ENCODE results near the gene AHDC1. TPM values are rescaled to one million over a fixed set of nuclear protein-coding genes. Genes with fewer than 3 reads are reported as not detected.

Gene AHDC1
- total RNA-seq, 2 donors from 2014 or later = 27.1 to 83.7 TPM

- TF ChIP-seq POLR2AphosphoS5 (IDR thresholded peaks at IDR 0.05) (no peak), POLR2A (IDR thresholded peaks at IDR 0.05) (no peak)
- TF ChIP-seq, protein P1, sequence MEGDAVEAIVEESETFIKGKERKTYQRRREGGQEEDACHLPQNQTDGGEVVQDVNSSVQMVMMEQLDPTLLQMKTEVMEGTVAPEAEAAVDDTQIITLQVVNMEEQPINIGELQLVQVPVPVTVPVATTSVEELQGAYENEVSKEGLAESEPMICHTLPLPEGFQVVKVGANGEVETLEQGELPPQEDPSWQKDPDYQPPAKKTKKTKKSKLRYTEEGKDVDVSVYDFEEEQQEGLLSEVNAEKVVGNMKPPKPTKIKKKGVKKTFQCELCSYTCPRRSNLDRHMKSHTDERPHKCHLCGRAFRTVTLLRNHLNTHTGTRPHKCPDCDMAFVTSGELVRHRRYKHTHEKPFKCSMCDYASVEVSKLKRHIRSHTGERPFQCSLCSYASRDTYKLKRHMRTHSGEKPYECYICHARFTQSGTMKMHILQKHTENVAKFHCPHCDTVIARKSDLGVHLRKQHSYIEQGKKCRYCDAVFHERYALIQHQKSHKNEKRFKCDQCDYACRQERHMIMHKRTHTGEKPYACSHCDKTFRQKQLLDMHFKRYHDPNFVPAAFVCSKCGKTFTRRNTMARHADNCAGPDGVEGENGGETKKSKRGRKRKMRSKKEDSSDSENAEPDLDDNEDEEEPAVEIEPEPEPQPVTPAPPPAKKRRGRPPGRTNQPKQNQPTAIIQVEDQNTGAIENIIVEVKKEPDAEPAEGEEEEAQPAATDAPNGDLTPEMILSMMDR (IDR thresholded peaks at IDR 0.05) = no peak
- no peaks in the 10 kb centered on the region for H3K9me3 ChIP-seq
- 64% methylated on average over 3 of the region's 3 CpGs for WGBS
- no peak overlapping the region for H3K27ac ChIP-seq
- H3K4me1 ChIP-seq (replicated peaks) = peaks cover 5% of the 10 kb centered on the region
- intact Hi-C loops (cut with DNase I) = no loop called here
- H3K27me3 ChIP-seq (replicated peaks; ENCODE audit: insufficient read depth) = no peaks in the 10 kb centered on the region
- DNase-seq (ENCODE audit: low spot score) = no peak
- no peak overlapping the region for H3K4me3 ChIP-seq
- H3K36me3 ChIP-seq = no peaks in the 10 kb centered on the region
These were observed 2.8 kb upstream of the AHDC1 start for GRCh38 chr1:27606708-27607238.

GRCh38 chr1:27605796-27606707 is 2.1 kb upstream of the AHDC1 start:
- Histone ChIP-seq H3K9me3 (no peaks in the 10 kb centered on the region), H3K36me3 (no peaks in the 10 kb centered on the region), H3K4me3 (no peak overlapping the region), H3K4me1 (replicated peaks) (peaks cover 9% of the 10 kb centered on the region), H3K27me3 (replicated peaks; ENCODE audit: insufficient read depth) (no peaks in the 10 kb centered on the region), H3K27ac (no peak overlapping the region)
- no peak for TF ChIP-seq POLR2A (IDR thresholded peaks at IDR 0.05)
- TF ChIP-seq, protein P1 (IDR thresholded peaks at IDR 0.05) = peak; percentile 69 to 92 (median 84)
- TF ChIP-seq POLR2AphosphoS5 (IDR thresholded peaks at IDR 0.05) = peak; percentile 59
- peak; percentile 48 for DNase-seq (ENCODE audit: low spot score)
- intact Hi-C loops (cut with DNase I) = loop anchor here (2.0 kb wide), 1 partner anchor 205 kb away; no protein-coding TSS in a partner anchor
- WGBS = 10% methylated on average over 11 of the region's 11 CpGs

DNA sequence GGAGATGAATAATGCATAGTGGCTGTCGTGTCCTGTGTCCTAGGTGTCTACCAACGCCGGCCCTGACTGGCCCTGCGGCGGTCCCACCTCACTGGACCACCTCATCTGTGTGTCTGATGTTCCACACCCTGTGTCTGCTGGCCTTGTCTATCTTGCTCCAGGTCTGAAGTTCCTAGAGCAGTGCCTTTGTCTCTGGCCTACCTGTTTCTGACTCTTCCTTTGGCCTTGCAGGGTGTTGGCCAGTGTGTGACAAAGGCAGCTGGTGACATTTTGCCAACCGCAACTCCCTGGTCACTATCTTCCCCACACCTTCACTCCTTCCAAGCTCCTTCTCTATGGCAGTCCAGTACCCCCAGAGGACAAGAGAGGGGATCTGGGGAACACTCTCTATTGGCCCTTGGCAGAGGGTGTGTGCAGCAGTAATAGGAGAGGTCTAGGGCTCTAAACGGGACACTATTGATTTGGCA is 1.4 kb upstream of the AHDC1 start:
- H3K27me3 ChIP-seq (replicated peaks; ENCODE audit: insufficient read depth) = no peaks in the 10 kb centered on the region
- 77% methylated on average over 7 of the region's 7 CpGs for WGBS
- no peaks in the 10 kb centered on the region for H3K9me3 ChIP-seq
- no peak overlapping the region for H3K4me3 ChIP-seq
- DNase-seq (ENCODE audit: low spot score) = no peak
- no peaks in the 10 kb centered on the region for H3K36me3 ChIP-seq
- no peak overlapping the region for H3K27ac ChIP-seq
- intact Hi-C loops (cut with DNase I) = loop anchor here (2.0 kb wide), 1 partner anchor 205 kb away; no protein-coding TSS in a partner anchor
- TF ChIP-seq, protein P1 (IDR thresholded peaks at IDR 0.05) = no peak
- no peak for TF ChIP-seq POLR2AphosphoS5 (IDR thresholded peaks at IDR 0.05)
- TF ChIP-seq POLR2A (IDR thresholded peaks at IDR 0.05) = no peak
- H3K4me1 ChIP-seq (replicated peaks) = peaks cover 9% of the 10 kb centered on the region

GRCh38 chr1:27604579-27605299 is 795 bp upstream of the AHDC1 start:
- no peak for TF ChIP-seq POLR2A (IDR thresholded peaks at IDR 0.05)
- TF ChIP-seq, protein P1 (IDR thresholded peaks at IDR 0.05) = no peak
- TF ChIP-seq POLR2AphosphoS5 (IDR thresholded peaks at IDR 0.05) = no peak
- no peaks in the 10 kb centered on the region for H3K9me3 ChIP-seq
- peak overlapping the region; percentile 76 to 90 for H3K4me3 ChIP-seq
- 50% methylated on average over 21 of the region's 21 CpGs for WGBS
- intact Hi-C loops (cut with DNase I) = loop anchor here (2.0 to 5.0 kb wide), 4 partner anchors 112 to 302 kb away; partner anchors contain the start of gene WASF2
- peaks cover 9% of the 10 kb centered on the region for H3K4me1 ChIP-seq (replicated peaks)
- no peaks in the 10 kb centered on the region for H3K27me3 ChIP-seq (replicated peaks; ENCODE audit: insufficient read depth)
- no peak for DNase-seq (ENCODE audit: low spot score)
- H3K27ac ChIP-seq = peak overlapping the region; percentile 93 to 96
- no peaks in the 10 kb centered on the region for H3K36me3 ChIP-seq

Measured in prostate gland (tissue), 2 donors.